NCI-H345 (cell line): ENCODE measurements around the gene NKAIN1.
A peak's percentile ranks its signal among the peaks of the same experiment; 100 is the strongest.
"Not testable (repeated sequence)": the region's sequence is repeated elsewhere in the genome, so short reads cannot be mapped to it uniquely, and the experiment has no call there.

ENCODE experiments used
- DNase-seq: peaks from one replicate; lab custom pipeline; 2025; lab: John Stamatoyannopoulos, UW

The NKAIN1 gene

DNA sequence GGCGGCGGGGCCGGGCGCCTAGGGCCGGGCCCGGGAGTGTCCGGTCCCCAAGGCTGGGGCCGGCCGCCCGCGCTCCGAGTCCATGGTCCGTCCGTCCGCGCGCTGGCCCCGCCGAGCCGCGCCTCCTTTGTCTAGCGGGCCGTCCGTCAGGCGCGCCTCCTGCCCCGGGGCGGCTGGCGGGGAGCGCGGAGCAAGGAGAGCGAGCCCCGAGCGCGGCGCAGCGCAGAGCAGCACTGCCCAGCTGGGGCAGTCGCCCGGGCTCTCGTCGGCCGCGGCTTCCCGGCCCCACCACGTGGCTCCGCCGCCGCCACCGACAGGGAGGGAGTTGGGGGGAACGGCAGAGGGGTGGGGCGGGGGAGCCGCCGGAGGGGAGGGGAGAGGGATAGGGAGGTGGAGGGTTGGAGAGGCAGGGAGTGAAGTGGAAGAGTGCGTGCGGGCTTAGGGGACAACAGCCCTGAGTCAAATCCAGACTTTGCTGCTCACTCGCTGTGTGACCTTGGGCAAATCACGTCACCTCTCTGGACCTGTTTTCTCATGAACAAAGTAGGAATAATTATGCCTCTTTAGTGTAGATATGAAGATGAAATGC, at the start of gene NKAIN1:
Gene NKAIN1 (minus strand): TSS at position 235 of the 589 bp plus-strand sequence. CDS start 340 bp downstream, outside the sequence.
- DNase-seq: peak; percentile 25

DNA sequence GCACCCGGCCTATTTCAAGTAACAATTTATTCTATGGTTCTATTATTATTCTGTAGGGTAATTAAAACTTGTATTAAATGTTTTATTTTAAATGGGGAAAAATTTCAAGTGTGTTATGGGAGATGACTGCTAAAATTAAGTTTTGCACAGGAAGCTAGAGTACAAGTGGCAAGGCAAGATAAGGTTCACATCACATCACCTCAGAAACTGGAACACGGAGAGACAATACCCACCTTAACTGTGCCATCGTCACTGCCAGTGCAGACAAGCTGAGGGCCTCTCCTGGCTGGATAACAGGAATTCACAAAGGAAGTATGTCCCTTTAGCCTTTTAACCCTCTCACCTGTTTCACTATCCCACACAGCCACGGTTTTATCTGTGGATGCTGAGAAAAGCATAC, 49.3 kb upstream of the NKAIN1 start:
- no peak for DNase-seq

DNA sequence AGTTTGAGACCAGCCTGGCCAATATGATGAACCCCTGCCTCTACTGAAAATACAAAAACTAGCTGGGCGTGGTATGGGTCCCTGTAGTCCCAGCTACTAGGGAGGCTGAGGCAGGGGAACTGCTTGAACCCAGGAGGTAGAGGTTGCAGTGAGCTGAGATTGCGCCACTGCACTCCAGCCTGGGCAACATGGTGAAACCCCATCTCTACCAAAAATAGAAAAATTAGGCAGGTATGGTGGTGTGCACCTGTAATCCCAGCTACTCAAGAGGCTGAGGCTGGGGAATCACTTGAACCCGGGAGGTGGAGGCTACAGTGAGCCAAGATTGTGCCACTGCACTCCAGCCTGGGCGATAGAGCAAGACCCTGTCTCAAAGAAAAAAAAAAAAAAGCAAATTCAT, 48.1 kb upstream of the NKAIN1 start:
- not testable (repeated sequence) for DNase-seq

DNA sequence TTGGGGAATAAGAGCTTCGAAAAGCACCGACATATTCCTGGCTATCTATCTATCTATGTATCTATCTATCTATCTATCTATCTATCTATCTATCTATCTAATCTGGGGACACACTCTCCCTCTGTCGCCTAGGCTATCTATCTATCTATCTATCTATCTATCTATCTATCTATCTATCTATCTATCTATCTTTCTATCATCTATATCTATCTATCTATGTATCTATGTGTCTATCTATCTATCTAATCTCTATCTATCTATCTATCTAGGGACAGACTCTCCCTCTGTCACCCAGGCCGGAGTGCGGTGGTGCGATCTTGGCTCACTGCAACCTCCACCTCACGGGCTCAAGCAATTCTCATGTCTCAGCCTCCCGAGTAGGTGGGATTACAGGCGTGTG, 42.7 kb upstream of the NKAIN1 start:
- not testable (repeated sequence) for DNase-seq

DNA sequence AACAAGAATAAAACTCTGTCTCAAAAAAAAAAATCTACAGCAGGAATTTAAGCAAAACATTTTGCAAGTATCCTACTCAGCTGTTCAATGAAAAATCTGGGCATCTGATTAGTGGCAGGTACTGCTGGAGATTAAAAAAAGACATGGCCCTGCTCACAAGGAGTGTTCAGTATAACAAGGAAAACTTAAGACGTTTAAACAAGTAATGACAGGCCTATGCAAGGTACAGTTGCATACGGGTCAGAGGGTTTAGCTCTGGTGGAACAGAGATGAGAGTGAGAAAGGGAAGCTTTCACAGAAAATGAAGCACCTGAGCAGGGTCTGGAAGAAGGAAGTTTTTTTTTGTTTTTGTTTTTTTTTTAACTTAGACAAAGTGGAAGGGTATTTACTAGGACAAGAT, 33.9 kb upstream of the NKAIN1 start:
- no peak for DNase-seq

DNA sequence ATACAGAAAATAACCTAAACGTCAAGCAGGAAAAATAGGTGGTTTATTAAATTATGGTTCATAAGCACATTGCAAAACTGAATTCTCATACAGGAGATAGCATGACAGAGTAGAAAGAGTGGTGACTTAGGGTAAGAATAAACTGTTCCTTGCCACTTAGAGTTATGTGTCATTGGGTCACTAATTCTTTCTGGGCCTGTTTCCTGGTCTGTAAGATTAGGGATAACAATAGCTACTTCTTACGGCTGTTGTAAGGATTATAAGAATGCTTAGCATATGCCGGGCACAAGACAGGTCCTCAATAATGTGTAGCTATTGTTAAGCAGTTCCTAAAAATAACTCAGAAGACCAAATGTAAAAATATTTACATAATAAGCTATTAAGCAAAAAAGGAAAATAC, 32.7 kb upstream of the NKAIN1 start:
- DNase-seq: no peak

DNA sequence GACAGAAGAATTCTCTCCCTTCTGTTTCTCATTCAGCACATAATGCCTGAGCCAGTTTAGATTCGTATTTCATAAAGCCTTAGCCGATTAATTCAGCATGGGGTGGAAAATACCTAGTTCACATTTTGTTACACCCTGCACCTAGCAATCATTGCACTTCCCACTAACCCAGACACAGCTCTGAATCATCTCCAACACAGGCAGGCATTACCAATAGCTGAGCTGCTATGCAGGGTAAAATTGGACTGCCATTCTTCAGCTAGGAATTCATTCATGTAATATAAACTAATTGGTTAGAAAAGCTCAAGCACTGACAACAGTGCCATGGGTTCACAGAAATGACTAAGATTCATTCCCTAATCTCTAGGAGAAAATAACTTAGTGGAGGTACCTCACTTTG, 26.9 kb upstream of the NKAIN1 start:
- no peak for DNase-seq

DNA sequence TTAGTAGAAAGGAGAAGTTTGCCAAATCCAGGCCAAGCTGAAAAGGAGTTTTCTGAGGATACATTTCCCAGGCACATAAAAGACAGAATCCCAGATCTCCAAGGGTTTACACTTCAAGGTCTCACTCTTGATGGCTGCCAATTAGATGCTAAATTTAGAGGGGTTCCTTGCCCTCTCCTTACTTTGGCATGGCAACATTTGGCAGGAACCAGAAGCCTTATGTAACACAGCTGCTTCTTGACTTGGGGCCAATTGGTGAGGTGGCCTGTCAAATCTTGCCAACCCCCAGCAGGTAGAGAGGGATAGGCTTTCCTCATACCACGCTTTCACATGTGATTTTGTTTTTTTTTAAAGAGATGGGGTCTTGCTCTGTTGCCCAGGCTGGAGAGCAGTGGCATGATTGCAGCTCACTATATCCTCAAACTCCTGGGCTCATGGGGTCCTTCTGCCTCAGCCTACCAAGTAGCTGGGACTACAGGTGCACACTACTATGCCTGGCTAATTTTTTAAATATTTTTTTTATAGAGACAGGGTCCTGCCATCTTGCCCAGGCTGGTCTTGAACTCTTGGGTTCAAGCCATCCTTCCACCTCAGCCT, 25.2 kb upstream of the NKAIN1 start:
- no peak for DNase-seq

DNA sequence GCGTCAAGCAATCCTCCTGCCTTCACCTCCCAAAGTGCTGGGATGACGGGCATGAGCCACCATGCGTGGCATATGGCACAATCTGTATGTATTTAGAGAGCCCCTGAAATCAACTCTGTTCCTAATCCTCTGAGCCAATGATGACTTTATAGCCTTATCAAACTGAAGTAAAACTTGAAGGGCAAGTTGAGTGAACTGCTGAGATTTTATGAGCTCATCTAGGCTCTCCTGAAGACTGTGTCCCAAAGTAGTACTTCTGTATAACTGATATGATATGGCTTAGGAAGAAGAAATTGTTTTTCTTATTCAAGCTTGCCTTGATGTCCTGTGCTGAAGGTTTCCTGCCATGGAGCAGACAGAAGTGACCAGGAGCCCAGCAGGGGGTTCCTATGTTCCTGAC, 23.7 kb upstream of the NKAIN1 start:
- no peak for DNase-seq

DNA sequence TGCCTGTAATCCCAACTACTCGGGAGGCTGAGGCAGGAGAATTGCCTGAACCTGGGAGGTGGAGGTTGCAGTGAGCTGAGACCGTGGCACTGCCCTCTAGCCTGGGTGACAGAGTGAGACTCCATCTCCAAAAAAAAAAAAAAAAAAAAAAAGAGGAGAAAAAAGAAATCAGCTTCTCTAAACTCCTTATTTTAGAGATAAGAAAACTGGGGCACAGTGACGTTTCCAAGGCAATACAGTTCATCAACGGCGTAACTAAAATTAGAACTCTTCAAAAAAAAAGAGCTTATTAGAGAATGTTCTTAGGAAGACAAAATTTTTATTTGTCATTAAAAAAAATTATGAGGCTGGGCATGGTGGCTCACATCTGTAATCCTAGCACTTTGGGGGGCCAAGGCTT, 22.7 kb upstream of the NKAIN1 start:
- not testable (repeated sequence) for DNase-seq

DNA sequence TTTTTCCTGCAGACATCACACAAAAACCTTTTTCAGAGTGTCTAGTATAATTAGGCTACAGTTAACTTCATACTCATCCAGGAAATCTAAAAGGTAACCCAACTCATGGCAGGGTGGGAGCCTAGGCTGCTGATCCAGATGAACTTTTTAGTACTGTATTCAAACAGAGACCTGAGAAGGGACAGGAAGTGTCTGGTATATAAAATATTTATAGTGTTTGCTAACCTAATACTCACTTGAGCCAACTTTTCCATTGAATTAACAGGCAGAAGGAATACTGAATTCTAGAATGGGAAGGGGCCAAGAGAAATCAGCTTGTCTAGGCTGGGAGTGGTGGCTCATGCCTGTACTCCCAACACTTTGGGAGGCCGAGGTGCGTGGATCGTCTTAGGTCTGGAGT, 22.2 kb upstream of the NKAIN1 start:
- DNase-seq: no peak

DNA sequence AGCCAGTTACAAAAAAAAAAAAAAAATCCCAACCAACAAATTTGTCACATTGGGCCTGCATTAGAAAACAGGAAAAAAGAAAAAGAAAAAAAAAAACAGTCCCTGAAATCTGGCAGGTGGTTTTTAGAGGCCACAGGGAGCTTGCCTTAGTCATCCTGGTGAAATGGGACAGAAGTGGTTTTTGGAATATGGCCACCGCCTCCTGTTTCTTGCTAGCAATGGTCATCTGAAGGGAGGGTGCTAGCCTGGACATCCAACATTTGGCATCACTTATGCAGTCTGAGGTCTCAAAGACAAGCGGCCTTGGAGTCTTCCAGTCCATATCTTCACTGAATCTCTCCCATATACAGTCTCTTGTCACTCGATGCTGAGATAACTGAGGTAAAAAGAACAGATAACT, 20.1 kb upstream of the NKAIN1 start:
- DNase-seq: no peak

DNA sequence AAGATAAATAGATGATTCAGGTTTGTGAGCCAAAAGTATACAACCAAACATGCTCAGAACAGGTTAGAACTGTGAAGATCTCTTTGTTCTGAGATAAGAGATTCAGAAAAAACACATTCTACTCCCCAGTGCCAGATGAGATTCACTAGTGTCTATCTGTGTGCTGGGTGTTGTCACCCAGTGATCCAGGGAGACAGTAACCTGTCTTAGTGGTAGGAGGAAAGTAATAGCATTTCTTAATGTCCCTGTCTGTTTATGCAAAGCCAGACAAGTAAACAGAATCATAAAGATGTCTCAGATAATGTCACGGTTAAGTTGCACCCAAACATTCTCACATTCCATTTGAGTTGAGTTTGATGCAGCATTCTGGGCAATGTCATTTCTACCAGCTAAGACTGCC, 18.9 kb upstream of the NKAIN1 start:
- DNase-seq: no peak

DNA sequence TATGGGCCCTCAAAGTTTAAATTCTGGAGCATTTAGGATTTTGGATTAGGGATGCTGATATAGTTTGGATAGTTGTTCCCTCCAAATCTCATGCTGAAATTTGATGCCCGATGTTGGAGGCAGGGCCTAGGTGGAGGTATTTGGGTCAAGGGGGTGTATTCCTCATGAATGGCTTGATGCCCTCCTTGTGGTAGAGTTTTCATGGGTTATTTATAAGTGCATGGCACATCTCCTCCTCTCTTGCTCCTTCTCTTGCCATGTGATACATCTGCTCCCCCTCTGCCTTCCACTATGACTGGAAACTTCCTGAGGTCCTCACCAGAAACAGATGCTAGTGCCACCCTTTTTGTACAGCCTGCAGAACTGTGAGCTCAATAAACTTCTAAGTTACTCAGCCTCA, 17.5 kb upstream of the NKAIN1 start:
- no peak for DNase-seq

DNA sequence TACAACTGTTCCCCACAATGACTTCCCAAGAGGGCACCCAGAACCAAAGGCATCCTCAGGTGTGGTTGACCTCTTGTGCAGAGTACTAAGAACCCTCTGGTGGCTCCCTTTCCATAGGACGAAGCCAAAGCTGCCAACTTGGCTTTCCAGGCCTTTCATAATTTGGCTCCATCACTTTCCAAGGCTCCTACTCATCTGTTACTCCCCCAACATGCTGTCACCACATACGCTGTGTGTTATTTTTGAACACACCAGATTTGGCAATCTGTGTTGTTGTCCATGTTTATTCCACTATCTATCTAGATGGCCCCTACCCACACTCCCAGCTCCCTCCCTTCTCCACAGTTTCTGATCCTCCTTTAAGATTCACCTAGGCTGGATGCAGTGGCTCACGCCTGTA, 10.2 kb upstream of the NKAIN1 start:
- DNase-seq: no peak

DNA sequence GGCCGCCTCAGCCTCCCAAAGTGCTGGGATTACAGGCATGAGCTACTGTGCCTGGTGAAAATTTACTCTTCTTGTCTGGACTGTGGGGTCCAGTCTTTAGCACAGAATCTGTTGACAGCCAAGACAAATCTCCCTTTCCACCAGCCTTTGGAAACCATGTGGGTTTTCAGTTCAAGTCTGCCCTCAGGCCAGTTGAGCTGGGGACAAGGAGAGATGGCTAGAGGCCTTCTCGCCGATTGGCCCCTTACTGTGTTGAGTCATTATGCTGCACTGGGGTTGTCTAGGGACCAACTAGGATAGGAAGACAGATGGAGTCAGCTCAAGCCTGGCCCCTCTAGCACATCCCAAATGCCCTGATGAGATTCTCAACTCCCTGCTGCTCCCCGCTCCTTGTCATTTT, 8.6 kb upstream of the NKAIN1 start:
- no peak for DNase-seq

DNA sequence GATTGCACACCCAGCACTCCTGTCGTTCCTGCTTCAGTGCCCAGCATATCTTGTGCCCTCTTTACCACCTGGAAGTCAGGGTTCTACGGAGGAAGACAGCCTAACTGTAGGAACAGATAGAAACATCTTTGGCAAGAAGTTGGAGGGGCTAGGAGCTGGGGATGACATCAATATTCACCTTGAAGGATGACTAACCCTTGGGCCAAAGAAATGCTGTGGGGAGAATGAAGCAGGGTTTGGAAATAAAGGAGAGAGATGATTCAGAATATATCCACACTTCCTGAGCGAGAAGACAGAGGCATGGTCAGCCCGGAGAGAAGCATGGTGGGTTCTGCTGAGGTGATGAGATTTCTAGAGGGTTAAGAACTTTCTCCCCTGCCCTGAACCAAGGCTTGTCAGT, 4.6 kb upstream of the NKAIN1 start:
- DNase-seq: no peak

DNA sequence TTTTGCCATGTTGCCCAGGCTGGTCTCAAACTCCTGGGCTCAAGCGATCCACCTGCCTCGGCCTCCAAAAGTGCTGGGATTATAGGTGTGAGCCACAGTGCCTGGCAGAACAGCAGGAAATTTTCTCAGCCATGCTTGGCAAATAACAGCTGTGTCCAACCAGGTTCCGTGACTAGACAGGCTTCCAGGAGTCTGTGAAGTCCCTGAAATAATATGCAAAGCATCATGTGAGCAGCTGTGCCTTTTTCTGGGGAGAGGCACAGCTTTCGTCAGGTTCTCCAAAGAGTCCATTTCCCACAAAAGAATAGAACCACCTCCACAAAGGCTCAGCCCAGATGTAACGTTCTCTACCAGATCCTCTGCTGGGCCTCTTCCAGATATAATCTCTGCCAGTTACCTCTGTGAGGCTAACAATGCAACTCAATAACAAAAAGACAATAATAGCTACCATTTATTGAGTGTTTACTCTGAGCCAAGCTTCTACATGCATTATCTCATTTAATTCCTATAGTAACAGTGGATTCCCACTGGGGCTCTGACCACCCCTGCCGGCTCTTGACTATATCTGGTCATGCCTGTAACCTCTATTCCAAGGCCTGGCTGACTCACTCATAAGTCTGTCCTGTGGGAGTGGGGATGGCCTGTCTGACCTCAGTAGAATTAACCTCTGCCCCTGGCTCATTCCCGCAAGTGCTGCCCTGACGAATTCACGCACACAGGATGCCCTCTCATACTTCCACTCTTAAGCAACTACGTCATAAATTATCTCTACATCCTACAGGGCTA, 4.0 kb upstream of the NKAIN1 start:
- DNase-seq: peak; percentile 31

DNA sequence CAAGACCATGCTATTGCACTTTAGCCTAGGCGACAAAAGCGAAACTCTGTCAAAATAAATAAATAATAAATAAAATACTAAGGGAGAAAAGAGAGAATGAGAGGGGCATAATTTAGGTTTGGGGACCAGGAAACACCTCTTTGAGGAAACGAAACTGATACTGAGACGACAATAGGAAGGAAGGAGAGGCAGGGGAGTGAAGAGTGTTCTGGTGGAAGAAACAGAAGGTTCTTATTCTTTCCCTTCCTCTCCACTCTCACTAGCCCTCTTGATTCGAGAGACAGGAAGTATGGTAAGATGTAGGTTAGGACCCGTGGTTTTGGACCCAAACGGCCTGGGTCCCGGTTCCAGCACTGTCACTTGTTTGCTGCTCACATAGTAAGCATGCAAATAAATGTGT, 1.6 kb upstream of the NKAIN1 start:
- DNase-seq: no peak

DNA sequence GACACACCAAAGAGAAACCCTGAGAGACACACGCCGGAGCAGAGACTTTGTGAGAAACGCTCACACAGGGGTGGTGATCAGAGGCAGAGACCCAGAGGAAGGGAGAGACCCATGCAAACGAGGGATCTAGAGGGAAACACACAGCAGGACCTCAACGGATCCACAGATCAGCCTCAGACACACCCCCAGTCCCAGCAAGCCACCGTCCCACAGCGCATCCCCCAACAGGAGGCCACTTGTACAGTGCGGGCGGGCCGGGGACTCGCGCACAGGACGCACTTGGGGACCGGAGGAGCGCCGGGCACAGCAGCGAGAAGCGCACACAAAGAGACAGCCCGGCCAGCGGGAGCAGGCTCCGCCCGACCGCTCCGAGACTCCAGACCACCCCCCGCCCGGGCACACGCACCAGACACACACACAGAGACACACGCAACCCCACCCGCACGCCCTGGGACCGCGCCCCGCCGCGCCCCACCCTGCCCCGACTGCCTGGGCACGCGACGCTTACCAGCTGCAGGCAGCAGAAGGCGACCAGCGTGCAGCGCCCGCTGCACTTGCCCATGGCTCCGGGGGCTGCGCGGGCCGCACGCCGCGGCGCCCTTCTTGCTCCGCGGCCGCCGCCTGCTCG, 587 bp downstream of the NKAIN1 start:
- DNase-seq: peak; percentile 19

DNA sequence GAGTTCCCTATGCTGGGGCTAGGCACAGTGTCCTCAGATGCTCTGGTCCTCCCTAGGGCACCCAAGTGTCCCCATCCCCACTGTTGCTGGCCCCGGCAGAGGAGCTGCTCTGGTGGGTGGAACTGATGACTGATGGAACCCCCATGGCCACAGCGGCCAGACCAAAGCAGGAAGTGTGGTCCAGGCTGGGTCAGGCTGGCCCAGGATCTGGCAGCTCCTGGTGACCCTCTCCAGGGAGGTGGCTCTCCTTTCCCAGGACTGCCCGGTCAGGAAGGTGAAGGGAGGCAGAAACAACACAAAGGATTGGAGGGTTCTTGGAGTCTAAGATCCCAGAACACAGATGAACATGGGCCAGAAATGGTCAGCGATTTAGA, 1.1 kb downstream of the NKAIN1 start:
- no peak for DNase-seq

DNA sequence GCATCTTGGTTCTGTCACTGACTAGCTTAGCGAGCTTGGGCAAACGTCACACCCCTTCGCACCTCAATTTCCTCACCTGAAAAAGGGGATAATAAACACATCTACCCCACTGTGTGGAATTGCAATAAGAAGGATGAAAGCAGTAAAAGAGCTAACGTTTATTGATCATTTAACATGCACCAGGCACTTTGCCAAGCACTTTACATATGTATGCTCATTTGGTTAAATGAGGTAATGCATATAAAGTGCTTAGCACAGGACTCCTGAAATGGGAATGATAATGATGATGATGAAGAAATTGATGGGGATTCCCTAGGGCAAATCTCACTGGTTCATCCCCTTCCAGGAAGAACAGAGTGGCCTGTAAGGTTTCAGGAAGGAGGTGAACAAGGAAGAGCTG, 4.8 kb downstream of the NKAIN1 start:
- no peak for DNase-seq

DNA sequence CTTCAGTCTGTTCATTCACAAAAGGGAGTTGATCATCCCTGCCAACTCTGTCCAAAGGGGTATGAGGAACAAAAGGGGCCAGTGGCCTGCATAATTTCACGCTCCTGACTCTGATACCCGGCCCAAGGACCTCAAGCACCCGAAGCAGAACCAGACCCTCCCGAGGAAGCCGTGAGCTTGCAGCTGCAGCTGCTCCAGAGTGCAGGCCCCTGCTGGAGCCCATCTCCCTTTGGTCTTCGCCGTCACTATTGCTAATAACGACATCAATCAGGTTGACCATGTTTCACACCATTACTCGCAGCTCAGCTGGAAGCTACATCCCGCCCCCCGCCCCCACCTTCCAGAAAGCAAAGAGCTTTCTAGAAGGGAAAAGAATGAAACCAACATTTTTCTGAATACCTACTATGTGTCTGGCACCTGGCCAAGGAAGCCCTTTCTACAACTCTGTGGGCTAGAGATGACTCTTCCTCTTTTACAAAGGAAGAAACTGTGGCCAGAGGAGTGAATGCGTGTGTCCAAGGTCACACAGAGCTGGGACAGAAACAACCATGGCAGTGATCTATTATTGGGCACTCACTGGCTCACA, 5.5 kb downstream of the NKAIN1 start:
- DNase-seq: no peak
